ENCODE measurements around the gene DAB2IP. TPM values are rescaled to one million over a fixed set of nuclear protein-coding genes. Genes with fewer than 3 reads are reported as not detected.

DAB2IP gene
- total RNA-seq, 2 donors from 2014 or later, result 70.7 to 71.0 TPM

DNA sequence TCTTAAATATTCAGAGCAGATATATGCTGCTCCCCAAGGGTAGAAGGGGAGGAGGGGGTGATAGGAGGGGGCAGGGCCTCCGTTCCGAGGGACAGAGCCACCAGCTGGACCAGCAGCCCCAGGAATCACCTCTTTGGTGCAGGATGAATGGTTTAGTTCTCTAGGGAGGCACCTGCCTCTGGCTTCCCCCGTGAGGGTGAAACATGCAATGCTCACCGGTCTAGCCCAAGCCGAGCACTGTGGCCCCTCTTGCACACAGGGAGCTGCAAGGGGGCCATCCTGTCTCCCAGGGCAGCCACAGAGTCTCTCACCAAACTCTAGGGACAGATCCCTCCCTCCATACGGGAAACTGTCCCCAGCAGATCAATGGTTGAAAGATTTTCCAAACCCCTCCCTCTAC is 163.7 kb downstream of the DAB2IP start:
- TF ChIP-seq, protein P1, sequence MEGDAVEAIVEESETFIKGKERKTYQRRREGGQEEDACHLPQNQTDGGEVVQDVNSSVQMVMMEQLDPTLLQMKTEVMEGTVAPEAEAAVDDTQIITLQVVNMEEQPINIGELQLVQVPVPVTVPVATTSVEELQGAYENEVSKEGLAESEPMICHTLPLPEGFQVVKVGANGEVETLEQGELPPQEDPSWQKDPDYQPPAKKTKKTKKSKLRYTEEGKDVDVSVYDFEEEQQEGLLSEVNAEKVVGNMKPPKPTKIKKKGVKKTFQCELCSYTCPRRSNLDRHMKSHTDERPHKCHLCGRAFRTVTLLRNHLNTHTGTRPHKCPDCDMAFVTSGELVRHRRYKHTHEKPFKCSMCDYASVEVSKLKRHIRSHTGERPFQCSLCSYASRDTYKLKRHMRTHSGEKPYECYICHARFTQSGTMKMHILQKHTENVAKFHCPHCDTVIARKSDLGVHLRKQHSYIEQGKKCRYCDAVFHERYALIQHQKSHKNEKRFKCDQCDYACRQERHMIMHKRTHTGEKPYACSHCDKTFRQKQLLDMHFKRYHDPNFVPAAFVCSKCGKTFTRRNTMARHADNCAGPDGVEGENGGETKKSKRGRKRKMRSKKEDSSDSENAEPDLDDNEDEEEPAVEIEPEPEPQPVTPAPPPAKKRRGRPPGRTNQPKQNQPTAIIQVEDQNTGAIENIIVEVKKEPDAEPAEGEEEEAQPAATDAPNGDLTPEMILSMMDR (conservative IDR thresholded peaks at IDR 0.05), result no peak
- H3K27ac Mint-ChIP-seq, result no peak overlapping the region
- H3K9me3 ChIP-seq (ENCODE audit: control insufficient read depth, low read length), result no peaks in the 10 kb centered on the region
- peak; percentile 44 for DNase-seq
- peaks cover 55% of the 10 kb centered on the region for H3K27me3 Mint-ChIP-seq (ENCODE audit: insufficient read depth)
- H3K27me3 ChIP-seq (ENCODE audit: control insufficient read depth, insufficient read depth, low read length, poor library complexity, severe bottlenecking), result peaks cover 69% of the 10 kb centered on the region
- no peak overlapping the region for H3K27ac ChIP-seq (ENCODE audit: low read depth, low read length)
- H3K36me3 ChIP-seq (ENCODE audit: control insufficient read depth, insufficient read depth, low read length), result no peaks in the 10 kb centered on the region
- peaks cover 3% of the 10 kb centered on the region for H3K4me1 ChIP-seq (ENCODE audit: control insufficient read depth, insufficient read depth, low read length)
- H3K4me3 Mint-ChIP-seq, result no peak overlapping the region
- no peaks in the 10 kb centered on the region for H3K36me3 Mint-ChIP-seq (ENCODE audit: low read depth)
- no peaks in the 10 kb centered on the region for H3K9me3 Mint-ChIP-seq
- no peak overlapping the region for H3K9ac ChIP-seq (ENCODE audit: extremely low read depth, low read length, poor library complexity, severe bottlenecking)
- H3K4me3 ChIP-seq (ENCODE audit: low read length), result no peak overlapping the region
- 80 to 82% methylated on average over 3 to 6 of the region's 6 CpGs for WGBS, 2 experiments (ENCODE audit: insufficient coverage in 1 of 2, insufficient read length in 1 of 2)
- H3K4me1 Mint-ChIP-seq, result peaks cover 26% of the 10 kb centered on the region

DNA sequence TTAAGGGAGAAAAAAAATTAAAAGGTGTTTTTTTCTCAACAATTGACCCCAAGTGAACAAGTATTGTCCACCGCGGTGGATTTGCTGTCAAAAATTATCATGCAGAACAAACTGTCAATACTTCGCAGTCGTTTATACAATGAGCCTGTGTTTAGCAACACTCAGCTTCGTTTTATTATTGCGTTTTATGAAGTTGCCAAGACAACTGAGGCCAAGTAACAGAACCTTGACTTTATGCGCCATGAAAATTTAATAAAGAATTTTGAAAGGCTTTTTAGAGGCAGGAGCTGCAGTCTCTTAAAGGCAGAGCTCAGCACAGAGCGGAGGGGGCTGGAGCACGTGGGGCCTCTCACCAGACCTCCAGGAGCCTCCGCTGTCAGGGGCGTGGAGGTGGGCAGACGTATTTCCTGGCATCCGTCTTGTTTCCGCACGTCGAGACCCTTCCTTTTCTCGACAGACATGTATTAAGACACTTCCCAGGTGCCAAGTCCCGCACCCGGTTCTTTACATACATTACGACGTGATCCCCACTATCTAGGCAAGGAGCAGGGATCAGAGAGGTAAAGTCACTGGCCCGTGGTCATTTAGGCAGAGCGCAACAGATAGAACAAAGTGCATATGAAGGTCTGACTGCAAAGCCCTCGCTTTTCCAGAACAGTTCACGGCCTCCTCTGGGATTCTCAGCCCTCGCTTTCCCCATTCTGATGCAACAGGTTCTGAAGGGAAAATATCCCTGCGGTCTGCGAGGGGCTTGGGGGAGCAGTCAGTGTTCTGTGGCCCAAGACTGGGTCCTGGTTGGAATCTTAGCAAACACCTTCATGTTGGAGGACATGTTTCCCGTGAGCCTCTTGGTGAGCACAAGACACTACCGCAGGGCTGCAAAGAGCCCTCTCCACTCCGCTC is 164.4 kb downstream of the DAB2IP start:
- H3K4me3 ChIP-seq (ENCODE audit: low read length), result no peak overlapping the region
- WGBS, 2 experiments (ENCODE audit: insufficient coverage in 1 of 2, insufficient read length in 1 of 2), result 91 to 92% methylated on average over 25 to 31 of the region's 31 CpGs
- H3K27me3 ChIP-seq (ENCODE audit: control insufficient read depth, insufficient read depth, low read length, poor library complexity, severe bottlenecking), result peaks cover 76% of the 10 kb centered on the region
- Mint-ChIP-seq H3K36me3 (ENCODE audit: low read depth) (no peaks in the 10 kb centered on the region), H3K27ac (no peak overlapping the region), H3K27me3 (ENCODE audit: insufficient read depth) (peaks cover 57% of the 10 kb centered on the region), H3K4me1 (peaks cover 26% of the 10 kb centered on the region), H3K4me3 (no peak overlapping the region), H3K9me3 (no peaks in the 10 kb centered on the region)
- H3K27ac ChIP-seq (ENCODE audit: low read depth, low read length), result no peak overlapping the region
- no peaks in the 10 kb centered on the region for H3K36me3 ChIP-seq (ENCODE audit: control insufficient read depth, insufficient read depth, low read length)
- peak; percentile 45 for DNase-seq
- TF ChIP-seq, protein P1 (conservative IDR thresholded peaks at IDR 0.05), result no peak
- H3K9ac ChIP-seq (ENCODE audit: extremely low read depth, low read length, poor library complexity, severe bottlenecking), result no peak overlapping the region
- no peaks in the 10 kb centered on the region for H3K9me3 ChIP-seq (ENCODE audit: control insufficient read depth, low read length)
- H3K4me1 ChIP-seq (ENCODE audit: control insufficient read depth, insufficient read depth, low read length), result peaks cover 3% of the 10 kb centered on the region

DNA sequence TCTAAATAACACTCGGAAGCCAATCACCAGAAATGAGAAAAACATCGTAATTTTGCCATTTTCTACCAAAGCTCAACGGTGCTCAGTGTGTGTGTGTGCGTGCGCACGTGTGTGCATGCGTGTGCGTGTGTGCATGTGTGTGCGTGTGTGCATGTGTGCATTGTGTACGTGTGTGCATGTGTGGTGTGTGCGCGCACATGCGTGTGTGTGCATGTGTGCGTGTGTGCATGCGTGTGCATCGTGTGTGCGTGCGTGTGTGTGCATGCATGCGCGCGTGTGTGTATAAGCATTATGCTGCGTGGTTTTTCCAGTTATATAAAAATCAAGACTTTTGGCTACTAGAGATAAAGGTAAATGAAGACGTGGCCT is 165.0 kb downstream of the DAB2IP start:
- H3K4me1 Mint-ChIP-seq, result peaks cover 26% of the 10 kb centered on the region
- TF ChIP-seq, protein P1 (conservative IDR thresholded peaks at IDR 0.05), result no peak
- H3K9me3 Mint-ChIP-seq, result no peaks in the 10 kb centered on the region
- no peak for DNase-seq
- no peak overlapping the region for H3K4me3 ChIP-seq (ENCODE audit: low read length)
- no peaks in the 10 kb centered on the region for H3K9me3 ChIP-seq (ENCODE audit: control insufficient read depth, low read length)
- no peak overlapping the region for H3K27ac Mint-ChIP-seq
- peaks cover 63% of the 10 kb centered on the region for H3K27me3 Mint-ChIP-seq (ENCODE audit: insufficient read depth)
- no peak overlapping the region for H3K27ac ChIP-seq (ENCODE audit: low read depth, low read length)
- H3K4me1 ChIP-seq (ENCODE audit: control insufficient read depth, insufficient read depth, low read length), result peaks cover 3% of the 10 kb centered on the region
- peaks cover 83% of the 10 kb centered on the region for H3K27me3 ChIP-seq (ENCODE audit: control insufficient read depth, insufficient read depth, low read length, poor library complexity, severe bottlenecking)
- 88 to 98% methylated on average over 8 to 23 of the region's 23 CpGs for WGBS, 2 experiments (ENCODE audit: insufficient coverage in 1 of 2, insufficient read length in 1 of 2)
- no peaks in the 10 kb centered on the region for H3K36me3 ChIP-seq (ENCODE audit: control insufficient read depth, insufficient read depth, low read length)
- H3K9ac ChIP-seq (ENCODE audit: extremely low read depth, low read length, poor library complexity, severe bottlenecking), result no peak overlapping the region
- H3K36me3 Mint-ChIP-seq (ENCODE audit: low read depth), result no peaks in the 10 kb centered on the region
- no peak overlapping the region for H3K4me3 Mint-ChIP-seq
